NCI-H2171 (cell line): ENCODE data around the gene ADNP2.

Experiments used
- DNase-seq: peaks from one replicate; lab custom pipeline; 2025; lab: John Stamatoyannopoulos, UW

ADNP2 gene

GRCh38 chr18:80107426-80107825 is 1.6 kb upstream of the ADNP2 start:
- no peak for DNase-seq

- no peak for DNase-seq
These were observed 933 bp upstream of the ADNP2 start for GRCh38 chr18:80108121-80108536.

- DNase-seq = peak; percentile 6
These were observed 615 bp downstream of the ADNP2 start for GRCh38 chr18:80109676-80110078.

- DNase-seq = no peak
These were observed 3.7 kb downstream of the ADNP2 start for GRCh38 chr18:80112624-80113248.

- no peak for DNase-seq
These were observed 6.0 kb downstream of the ADNP2 start for GRCh38 chr18:80115035-80115434.

- DNase-seq = no peak
These were observed 10.0 kb downstream of the ADNP2 start for GRCh38 chr18:80119111-80119510.

- no peak for DNase-seq
These were observed 11.9 kb downstream of the ADNP2 start for GRCh38 chr18:80120932-80121331.

GRCh38 chr18:80124131-80124530 is 15.1 kb downstream of the ADNP2 start:
- DNase-seq = no peak

- DNase-seq = no peak
These were observed 17.7 kb downstream of the ADNP2 start for GRCh38 chr18:80126797-80127196.

GRCh38 chr18:80127635-80128034 is 18.6 kb downstream of the ADNP2 start:
- DNase-seq = no peak

GRCh38 chr18:80129672-80130367 is 20.8 kb downstream of the ADNP2 start:
- DNase-seq = no peak

GRCh38 chr18:80130555-80130954 is 21.5 kb downstream of the ADNP2 start:
- no peak for DNase-seq

GRCh38 chr18:80132180-80132812 is 23.2 kb downstream of the ADNP2 start:
- no peak for DNase-seq

- DNase-seq = no peak
These were observed 24.1 kb downstream of the ADNP2 start for GRCh38 chr18:80133124-80133523.

- no peak for DNase-seq
These were observed 26.1 kb downstream of the ADNP2 start for GRCh38 chr18:80135136-80135535.

GRCh38 chr18:80136679-80137078 is 27.6 kb downstream of the ADNP2 start:
- no peak for DNase-seq

- no peak for DNase-seq
These were observed 28.1 kb downstream of the ADNP2 start for GRCh38 chr18:80137137-80137536.

- DNase-seq = no peak
These were observed 28.9 kb downstream of the ADNP2 start for GRCh38 chr18:80137976-80138375.

GRCh38 chr18:80140455-80140985 is 31.5 kb downstream of the ADNP2 start:
- DNase-seq = no peak

- DNase-seq = no peak
These were observed 34.8 kb downstream of the ADNP2 start for GRCh38 chr18:80143881-80144280.

GRCh38 chr18:80145196-80145804 is 36.2 kb downstream of the ADNP2 start:
- no peak for DNase-seq

GRCh38 chr18:80147037-80147417 is 38.0 kb downstream of the ADNP2 start:
- no peak for DNase-seq
